B cell (primary cell): Measurements from ENCODE around the gene CXXC5. TPM values are rescaled to one million over a fixed set of nuclear protein-coding genes. Genes with fewer than 3 reads are reported as not detected.

Source experiments
- ATAC-seq: fragments of 200-7000 bp; cut with Tn5 transposase; one replicate; pipeline ENCODE4 v1.10.0; 2021; ENCODE audit warnings: low read depth, mild to moderate bottlenecking, moderate number of reproducible peaks, moderate library complexity
- CTCF ChIA-PET: fragments of 350-600 bp; sonication (Branson Sonifier 250); formaldehyde crosslinking; loops from one replicate; lab custom pipeline; 2021; ENCODE audit warnings: antibody characterized with exemption, inconsistent platforms; lab: Charles Lee
- POLR2A ChIA-PET: fragments of 350-600 bp; sonication (Branson Sonifier 250); formaldehyde crosslinking; loops from one replicate; lab custom pipeline; 2021; ENCODE audit warnings: antibody characterized with exemption; lab: Charles Lee
- DNase-seq: peaks from one replicate; pipeline ENCODE4 v3.0.0; 2013
- H2AFZ ChIP-seq: 2 replicates; pipeline ENCODE4 v1.6.1; 2012; ENCODE audit warnings: mild to moderate bottlenecking, low read depth, low read length; ENCODE audit not compliant: insufficient read depth, poor library complexity, severe bottlenecking
- H3K27ac ChIP-seq, 2 donors: 1 replicate in 1 of 2; 2 replicates in 1 of 2; pipeline ENCODE4 v1.5.1; 2012 to 2013; ENCODE audit warnings: low read length in 2 of 2, mild to moderate bottlenecking in 2 of 2, moderate library complexity in 1 of 2
- H3K27me3 ChIP-seq, 4 experiments: fragments of 200-600 bp in 1 of 4; sonication (generic) in 1 of 4; replicated peaks in 1 of 4; 1 replicate in 2 of 4; 2 replicates in 2 of 4; pipeline versions ENCODE4 v1.6.1 to v1.7.0; 2013 to 2016; ENCODE audit warnings: low read length in 3 of 4, mild to moderate bottlenecking in 2 of 4, mixed read lengths in 1 of 4, moderate library complexity in 1 of 4; ENCODE audit not compliant: insufficient read depth in 4 of 4, control insufficient read depth in 3 of 4; ENCODE audit errors: control extremely low read depth in 1 of 4
- H3K36me3 ChIP-seq, 2 experiments: replicated peaks in 1 of 2; 1 replicate in 1 of 2; 2 replicates in 1 of 2; pipeline versions ENCODE4 v1.6.1 to v1.7.1; 2013; ENCODE audit warnings: low read length in 1 of 2; ENCODE audit not compliant: insufficient read depth in 2 of 2, control insufficient read depth in 1 of 2; ENCODE audit errors: control extremely low read depth in 1 of 2, extremely low read depth in 1 of 2
- H3K4me1 ChIP-seq, 2 donors: fragments of 200-600 bp in 1 of 2; sonication (generic) in 1 of 2; 1 replicate in 1 of 2; 2 replicates in 1 of 2; pipeline versions ENCODE4 v1.5.1 to v1.6.1; 2013 to 2017; ENCODE audit warnings: low read length in 2 of 2; ENCODE audit not compliant: control insufficient read depth in 2 of 2, insufficient read depth in 2 of 2
- H3K4me2 ChIP-seq: replicated peaks from 2 replicates; pipeline ENCODE3; 2012; ENCODE audit warnings: mild to moderate bottlenecking, low read depth, low read length; ENCODE audit not compliant: poor library complexity, severe bottlenecking
- H3K4me3 ChIP-seq, 5 experiments: fragments of 200-600 bp in 1 of 5; sonication (generic) in 1 of 5; 1 replicate in 3 of 5; 2 replicates in 2 of 5; pipeline versions ENCODE4 v1.5.1 to v1.7.0; 2011 to 2016; ENCODE audit warnings: low read length in 4 of 5, mild to moderate bottlenecking in 4 of 5, low read depth in 2 of 5, control low read depth in 1 of 5, moderate library complexity in 1 of 5; ENCODE audit not compliant: insufficient read depth in 1 of 5; ENCODE audit errors: control extremely low read depth in 1 of 5, extremely low read depth in 1 of 5
- H3K79me2 ChIP-seq: fragments of 200-600 bp; sonication (generic); one replicate; pipeline ENCODE4 v1.6.0; 2016; ENCODE audit warnings: low read length; ENCODE audit not compliant: control insufficient read depth, insufficient read depth
- H3K9ac ChIP-seq: fragments of 200-600 bp; sonication (generic); 2 replicates; pipeline ENCODE4 v1.6.1; 2017; ENCODE audit warnings: mild to moderate bottlenecking, low read length, moderate library complexity
- H3K9me3 ChIP-seq, 3 donors: one replicate each; pipeline versions ENCODE4 v1.6.1 to v1.7.1; 2013; ENCODE audit warnings: low read length in 2 of 3; ENCODE audit not compliant: control insufficient read depth in 2 of 3, insufficient read depth in 1 of 3; ENCODE audit errors: control extremely low read depth in 1 of 3
- H4K20me1 ChIP-seq: 2 replicates; pipeline ENCODE4 v1.6.0; 2012; ENCODE audit warnings: mild to moderate bottlenecking, low read length; ENCODE audit not compliant: insufficient read depth, control insufficient read depth, poor library complexity, severe bottlenecking
- H3K27ac Mint-ChIP-seq: one replicate; pipeline ENCODE4 v1.8.0; 2021; ENCODE audit warnings: mixed read lengths
- H3K27me3 Mint-ChIP-seq: one replicate; pipeline ENCODE4 v1.8.0; 2021; ENCODE audit warnings: mixed read lengths
- H3K4me1 Mint-ChIP-seq: one replicate; pipeline ENCODE4 v1.8.0; 2021; ENCODE audit warnings: mixed read lengths
- H3K4me3 Mint-ChIP-seq: one replicate; pipeline ENCODE4 v1.8.0; 2021; ENCODE audit warnings: mixed read lengths
- H3K9me3 Mint-ChIP-seq: one replicate; pipeline ENCODE4 v1.8.0; 2022; ENCODE audit warnings: mixed read lengths; ENCODE audit not compliant: insufficient read depth
- CTCF ChIP-seq: fragments of 200-600 bp; IDR thresholded peaks from one replicate; pipeline ENCODE4 v1.8.0; 2022; ENCODE audit warnings: antibody characterized with exemption, mild to moderate bottlenecking
- EZH2 ChIP-seq: IDR thresholded peaks from 2 replicates; pipeline ENCODE4 v1.6.1; 2012; ENCODE audit warnings: borderline replicate concordance, low read depth, mild to moderate bottlenecking, moderate library complexity, low read length; ENCODE audit not compliant: insufficient read depth, poor library complexity, severe bottlenecking
- WGBS: methylation state at CpG from one replicate; pipeline ENCODE4 v1.1.5; 2013; ENCODE audit warnings: missing lambda C conversion rate; ENCODE audit not compliant: insufficient coverage; 5-methylcytosine and 5-hydroxymethylcytosine counted together
- intact Hi-C: fragments of 100-400 bp; cut with micrococcal nuclease; formaldehyde crosslinking; loops from one replicate; pipeline ENCODE4 v1.10.0; 2022
- polyA plus RNA-seq: library from polyadenylated mRNA; depleted of rRNA; stranded (reverse); fragments of >200 nt; gene quantifications from 2 replicates; pipeline ENCODE4 v1.2.3, GENCODE V29; 2012
- total RNA-seq, 2 donors: library from RNA; stranded (reverse); fragments of 120-200 nt in 1 of 2; gene quantifications; 1 replicate in 1 of 2; 2 replicates in 1 of 2; pipeline versions ENCODE4 v1.2.3 to v1.2.4, GENCODE V29; 2013 to 2022

Gene CXXC5
- total and polyA plus RNA-seq, 2 donors (not counting 1 experiment from before 2014, with no cell fraction given), result 126 to 143 TPM

DNA sequence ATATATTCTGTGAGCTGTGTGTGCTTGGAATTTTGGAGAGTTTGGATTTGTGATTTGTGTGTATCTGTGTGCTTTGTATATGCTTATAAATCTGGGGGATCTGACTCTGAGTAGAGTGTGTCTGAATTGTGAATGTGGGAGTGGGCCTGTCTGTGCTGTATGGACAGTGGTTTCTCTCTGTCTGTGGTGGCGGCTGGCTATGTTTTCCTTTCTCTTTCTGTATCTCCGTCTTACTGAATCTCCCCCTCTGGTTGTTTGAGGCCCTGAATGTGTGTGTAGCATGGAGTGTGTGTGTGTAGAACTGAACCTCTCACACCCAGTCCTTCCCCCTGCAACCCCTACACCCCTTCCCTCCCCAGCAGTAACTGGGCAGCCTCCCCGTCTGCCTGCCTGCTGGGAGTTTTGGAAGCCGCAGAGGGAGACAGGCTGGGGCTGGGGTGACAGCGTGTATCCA, 4.7 kb downstream of the CXXC5 start:
- TF ChIP-seq CTCF, result no peak
- no peak for TF ChIP-seq EZH2
- H3K9ac ChIP-seq, result peak overlapping the region; percentile 91
- intact Hi-C loops, result loop anchor here (1.0 to 2.0 kb wide), 4 partner anchors 8 to 94 kb away; no protein-coding TSS in a partner anchor

DNA sequence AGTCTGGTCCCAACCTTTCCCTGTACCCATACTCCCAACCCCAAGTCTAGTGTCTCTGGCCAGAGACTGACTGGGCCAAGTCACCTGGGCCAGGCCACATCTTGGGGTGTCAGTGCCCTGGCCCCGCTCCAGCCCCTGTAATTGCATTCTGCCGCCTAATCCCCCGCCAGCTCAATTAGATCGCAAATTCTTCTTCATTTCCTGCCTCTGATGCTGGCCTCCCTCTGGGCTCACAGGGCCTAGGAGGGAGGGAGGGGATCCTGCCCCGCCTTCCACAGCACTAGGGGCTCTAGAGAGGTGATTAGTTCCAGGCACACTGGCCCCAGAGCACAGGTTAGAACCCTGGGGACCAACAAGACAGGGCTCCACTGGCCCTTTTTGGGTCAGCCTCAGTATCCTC, 5.5 kb downstream of the CXXC5 start:
- H3K4me3 Mint-ChIP-seq, result peak overlapping the region; percentile 88
- no peak for DNase-seq
- intact Hi-C loops, result loop anchor here (2.0 kb wide), 2 partner anchors 17 to 93 kb away; no protein-coding TSS in a partner anchor
- Histone ChIP-seq H4K20me1 (peaks cover 100% of the 10 kb centered on the region), H3K27me3 (no peaks in the 10 kb centered on the region), H2AFZ (no peak overlapping the region), H3K27ac (peak overlapping the region; percentile 71 to 90), H3K4me1 (peaks cover 77 to 81% of the 10 kb centered on the region in 2 donors), H3K4me3 (peak overlapping the region in 2 of 5 experiments; percentile 98), H3K9me3 (no peaks in the 10 kb centered on the region), H3K9ac (peak overlapping the region; percentile 91), H3K36me3 (peaks cover 0 to 21% of the 10 kb centered on the region in 2 experiments), H3K4me2 (peak overlapping the region; percentile 80), H3K79me2 (peaks cover 100% of the 10 kb centered on the region)
- TF ChIP-seq CTCF (no peak), EZH2 (no peak)
- peak overlapping the region; percentile 94 for H3K27ac Mint-ChIP-seq
- ChIA-PET CTCF (interaction anchor here (3.6 to 15.3 kb wide), 3 partner anchors 14 to 36 kb away, joined by 24 to 338 read pairs (median 188); no protein-coding TSS in a partner anchor), POLR2A (interaction anchor here (0.6 to 13.2 kb wide), 6 partner anchors 7 to 132 kb away, joined by 3 to 511 read pairs (median 43); no protein-coding TSS in a partner anchor)
- no peaks in the 10 kb centered on the region for H3K9me3 Mint-ChIP-seq
- ATAC-seq, result no peak
- whole genome bisulfite sequencing, result no CpG with 5 or more reads among the region's 5 CpGs
- no peaks in the 10 kb centered on the region for H3K27me3 Mint-ChIP-seq
- H3K4me1 Mint-ChIP-seq, result peaks cover 78% of the 10 kb centered on the region

More for the DNA sequence above, 4.7 kb downstream of the CXXC5 start:
- Mint-ChIP-seq H3K27me3 (no peaks in the 10 kb centered on the region), H3K4me1 (peaks cover 72% of the 10 kb centered on the region), H3K9me3 (no peaks in the 10 kb centered on the region), H3K4me3 (peak overlapping the region; percentile 88), H3K27ac (peak overlapping the region; percentile 94)
- POLR2A ChIA-PET, result interaction anchor here (1.5 to 13.2 kb wide), 6 partner anchors 8 to 113 kb away, joined by 3 to 511 read pairs (median 56); no protein-coding TSS in a partner anchor
- peak overlapping the region; percentile 80 for H3K4me2 ChIP-seq
- 20% methylated on average over 1 of the region's 5 CpGs for WGBS
- ATAC-seq (peak; percentile 6), DNase-seq (peak; percentile 72)
- H3K4me3 ChIP-seq, result peak overlapping the region; percentile 41 to 98 (median 95)
- peaks cover 69 to 74% of the 10 kb centered on the region in 2 donors for H3K4me1 ChIP-seq
- H4K20me1 ChIP-seq, result peaks cover 92% of the 10 kb centered on the region
- H3K9me3 ChIP-seq, result no peaks in the 10 kb centered on the region
- peaks cover 0 to 21% of the 10 kb centered on the region in 2 experiments for H3K36me3 ChIP-seq
- H3K27me3 ChIP-seq, result no peaks in the 10 kb centered on the region
- peak overlapping the region; percentile 71 to 90 for H3K27ac ChIP-seq
- no peak overlapping the region for H2AFZ ChIP-seq
- CTCF ChIA-PET, result interaction anchor here (0.6 to 15.3 kb wide), 8 partner anchors 8 to 100 kb away, joined by 3 to 338 read pairs (median 14); partner anchors contain the start of gene UBE2D2
- peaks cover 100% of the 10 kb centered on the region for H3K79me2 ChIP-seq
